Heart right ventricle (tissue), 16 donors: ENCODE data around the gene PLSCR1. TPM values are rescaled to one million over a fixed set of nuclear protein-coding genes. Genes with fewer than 3 reads are reported as not detected.

Source experiments
- ATAC-seq, 8 donors: fragments of 200-7000 bp; cut with Tn5 transposase; one replicate each; pipeline ENCODE4 v1.9.1; 2020; ENCODE audit warnings: mild to moderate bottlenecking in 8 of 8, moderate library complexity in 8 of 8, moderate number of reproducible peaks in 1 of 8
- DNase-seq, 2 donors: peaks; one replicate each; pipeline ENCODE4 v3.0.0-alpha.2; 2020
- H3K27ac ChIP-seq, 10 donors: fragments of 200-600 bp; sonication (generic) in 2 of 10; one replicate each; pipeline versions ENCODE4 v1.5.0 to v1.8.0; 2020 to 2022; ENCODE audit warnings: mild to moderate bottlenecking in 3 of 10
- H3K27me3 ChIP-seq, 7 donors: fragments of 200-600 bp; one replicate each; pipeline ENCODE4 v1.8.0; 2021 to 2022; ENCODE audit warnings: mild to moderate bottlenecking in 2 of 7
- H3K36me3 ChIP-seq, 9 donors: fragments of 200-600 bp; sonication (generic) in 1 of 9; one replicate each; pipeline versions ENCODE4 v1.5.0 to v1.8.0; 2020 to 2022; ENCODE audit warnings: mild to moderate bottlenecking in 2 of 9
- H3K4me1 ChIP-seq, 9 donors: fragments of 200-600 bp; sonication (generic) in 1 of 9; one replicate each; pipeline versions ENCODE4 v1.5.0 to v1.8.0; 2020 to 2022; ENCODE audit warnings: mild to moderate bottlenecking in 4 of 9
- H3K4me3 ChIP-seq, 10 donors: fragments of 200-600 bp; sonication (generic) in 2 of 10; one replicate each; pipeline versions ENCODE4 v1.5.0 to v1.8.0; 2020 to 2022; ENCODE audit warnings: mild to moderate bottlenecking in 7 of 10, moderate library complexity in 2 of 10
- H3K9me3 ChIP-seq, 11 donors: fragments of 200-600 bp in 10 of 11; sonication (generic) in 2 of 11; one replicate each; pipeline versions ENCODE4 v1.5.0 to v1.8.0; 2013 to 2022; ENCODE audit warnings: mild to moderate bottlenecking in 2 of 11, control low read depth in 1 of 11, moderate library complexity in 1 of 11
- WGBS, 2 donors: extraction: QIAGEN DNeasy Blood & Tissue Kit; methylation state at CpG; one replicate each; pipeline ENCODE4 v1.1.7; 2013; ENCODE audit warnings: inconsistent platforms in 1 of 2; 5-methylcytosine and 5-hydroxymethylcytosine counted together
- intact Hi-C, 10 donors: fragments of 100-400 bp; cut with DNase I; formaldehyde crosslinking; loops; one replicate each; pipeline versions ENCODE4 v1.11.1 to v1.14.2; 2022
- polyA plus RNA-seq, 2 donors: library from polyadenylated mRNA; stranded (reverse); fragments of 200-250 nt; gene quantifications; one replicate each; pipeline ENCODE4 v1.2.3, GENCODE V29; 2013
- total RNA-seq, 10 donors: library from RNA; stranded (reverse); fragmentation: NEBNext Ultra II Directional in 3 of 10; extraction: Animal tissue kit (Norgen Biotek cat#: 25700) in 3 of 10; gene quantifications; one replicate each; pipeline versions ENCODE4 v1.2.1 to v1.2.4, GENCODE V29; 2021 to 2023
- TF ChIP-seq, protein P1 (sequence below), 9 donors: fragments of 200-600 bp; sonication (generic) in 2 of 9; IDR thresholded peaks; one replicate each; pipeline versions ENCODE4 v1.5.0 to v1.8.0; 2021 to 2022; ENCODE audit warnings: antibody characterized with exemption in 9 of 9, mild to moderate bottlenecking in 5 of 9, moderate library complexity in 1 of 9
- donor health status: Arrhythmogenic right ventricular cardiomyopathy.
- donor health status: ischemic (EF 13 %, LVEDD 7.1; RV severe dilation, severe dysfunction).
- donor health status: healthy with polysubstance abuse.
- donor health status: DM: no; HTN: yes; CAD: no.
- donor health status: DM: no; HTN: no; CAD: no.
- donor health status: ischemic (EF 25% LVEDD 6.9; RV normal size, moderate dysfunction).
- donor health status: ischemic (EF 25% LVEDD 5.7; RV mildly dilated, moderate dysfunction).
- donor health status: healthy.
- donor health status: DM: yes; HTN: yes; CAD: no.
- donor health status: Ischemic cardiomyopathy.
- donor health status: ischemic (EF 35%, LVEDD 5.7; RV mildly dilated, moderate dysfunction).
- donor health status: nonischemic (EF 11% LVEDD 7.7; RV severe dilation, severe dysfunction).
- donor health status: DM: yes; HTN: yes; CAD: no.
- donor health status: PGD.
- donor health status: ischemic (EF 29% LVEDD 5.4; RV normal size, mild dysfunction).
- donor health status: nonischemic (EF 23%, LVEDD 6.1; RV moderate dilation, normal function).

Gene PLSCR1
- total and polyA plus RNA-seq, 12 donors = 11.7 to 72.6 (median 20.9) TPM

DNA sequence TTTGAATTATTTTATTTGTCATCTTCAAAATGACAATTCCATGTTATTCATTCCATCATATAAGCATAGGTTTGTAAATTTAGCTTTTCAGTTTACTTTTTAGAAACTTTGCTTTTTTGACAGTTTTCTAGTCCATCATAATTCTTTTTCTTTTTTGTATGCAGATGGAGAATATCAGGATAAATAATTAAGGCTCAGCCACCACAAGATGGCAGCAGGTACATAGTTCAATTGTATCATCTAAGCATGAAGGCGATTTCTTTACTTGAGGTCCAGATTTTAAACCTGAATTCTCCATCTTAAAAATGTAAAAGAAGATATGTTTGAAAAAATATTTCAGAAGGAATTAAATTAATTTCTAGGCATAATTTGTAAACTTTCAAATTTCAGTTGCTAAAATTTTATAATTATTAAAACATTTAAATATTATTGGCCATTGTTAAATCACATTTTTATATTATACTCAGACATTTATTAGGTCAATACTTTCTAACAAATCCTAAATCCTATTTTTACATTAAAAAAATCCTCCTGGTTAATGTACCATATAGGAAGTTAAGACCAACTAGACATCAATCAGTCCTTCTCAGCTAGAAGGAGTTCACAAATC, 45.6 kb upstream of the PLSCR1 start:
- DNase-seq = peak in 1 of 2 donors; percentile 16
- ATAC-seq = no peak
- Histone ChIP-seq H3K27me3 (no peaks in the 10 kb centered on the region), H3K36me3 (no peaks in the 10 kb centered on the region), H3K27ac (no peak overlapping the region), H3K4me1 (no peaks in the 10 kb centered on the region), H3K4me3 (no peak overlapping the region), H3K9me3 (no peaks in the 10 kb centered on the region)
- intact Hi-C loops = loop anchor here in 3 of 10 donors (5.0 to 10.0 kb wide), 2 partner anchors 52 to 525 kb away; no protein-coding TSS in a partner anchor
- WGBS, 2 donors = 4 to 10% methylated on average over 1 of the region's 1 CpG
- TF ChIP-seq, protein P1, sequence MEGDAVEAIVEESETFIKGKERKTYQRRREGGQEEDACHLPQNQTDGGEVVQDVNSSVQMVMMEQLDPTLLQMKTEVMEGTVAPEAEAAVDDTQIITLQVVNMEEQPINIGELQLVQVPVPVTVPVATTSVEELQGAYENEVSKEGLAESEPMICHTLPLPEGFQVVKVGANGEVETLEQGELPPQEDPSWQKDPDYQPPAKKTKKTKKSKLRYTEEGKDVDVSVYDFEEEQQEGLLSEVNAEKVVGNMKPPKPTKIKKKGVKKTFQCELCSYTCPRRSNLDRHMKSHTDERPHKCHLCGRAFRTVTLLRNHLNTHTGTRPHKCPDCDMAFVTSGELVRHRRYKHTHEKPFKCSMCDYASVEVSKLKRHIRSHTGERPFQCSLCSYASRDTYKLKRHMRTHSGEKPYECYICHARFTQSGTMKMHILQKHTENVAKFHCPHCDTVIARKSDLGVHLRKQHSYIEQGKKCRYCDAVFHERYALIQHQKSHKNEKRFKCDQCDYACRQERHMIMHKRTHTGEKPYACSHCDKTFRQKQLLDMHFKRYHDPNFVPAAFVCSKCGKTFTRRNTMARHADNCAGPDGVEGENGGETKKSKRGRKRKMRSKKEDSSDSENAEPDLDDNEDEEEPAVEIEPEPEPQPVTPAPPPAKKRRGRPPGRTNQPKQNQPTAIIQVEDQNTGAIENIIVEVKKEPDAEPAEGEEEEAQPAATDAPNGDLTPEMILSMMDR (IDR thresholded peaks at IDR 0.05) = peak in 7 of 9 donors; percentile 52 to 69 (median 57)

DNA sequence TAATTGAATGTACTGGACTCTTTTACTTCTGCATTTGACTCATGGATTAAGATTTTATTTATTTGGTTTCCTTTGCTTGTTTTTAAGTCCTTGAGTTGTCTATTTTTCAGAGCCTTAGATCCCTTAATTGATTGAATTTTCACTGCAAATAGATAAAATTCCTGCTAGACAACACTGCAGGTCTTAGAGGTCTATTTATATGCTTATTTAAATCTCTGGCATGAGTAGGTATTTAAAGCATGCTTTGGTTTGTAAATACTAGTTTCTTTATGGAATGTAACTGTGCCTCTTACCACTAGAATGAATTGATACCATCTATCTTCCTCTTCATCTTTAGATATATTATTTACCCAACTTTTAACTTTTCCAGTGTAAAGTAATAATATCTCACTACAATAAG, 40.7 kb upstream of the PLSCR1 start:
- Histone ChIP-seq H3K36me3 (no peaks in the 10 kb centered on the region), H3K27me3 (no peaks in the 10 kb centered on the region), H3K4me1 (no peaks in the 10 kb centered on the region), H3K4me3 (no peak overlapping the region), H3K27ac (no peak overlapping the region), H3K9me3 (peaks cover 0 to 15% (median 10%) of the 10 kb centered on the region in 11 donors)
- intact Hi-C loops = loop anchor here in 1 of 10 donors (10.0 kb wide), 1 partner anchor 520 kb away; no protein-coding TSS in a partner anchor
- TF ChIP-seq, protein P1 (IDR thresholded peaks at IDR 0.05) = no peak
- no peak for ATAC-seq
- DNase-seq = no peak

GRCh38 chr3:146581951-146582467, 37.6 kb upstream of the PLSCR1 start:
- Histone ChIP-seq H3K4me3 (no peak overlapping the region), H3K27ac (no peak overlapping the region), H3K27me3 (no peaks in the 10 kb centered on the region), H3K9me3 (peaks cover 0 to 15% (median 10%) of the 10 kb centered on the region in 11 donors), H3K4me1 (no peaks in the 10 kb centered on the region), H3K36me3 (no peaks in the 10 kb centered on the region)
- intact Hi-C loops = loop anchor here in 1 of 10 donors (10.0 kb wide), 1 partner anchor 517 kb away; no protein-coding TSS in a partner anchor
- no peak for DNase-seq
- TF ChIP-seq, protein P1 (IDR thresholded peaks at IDR 0.05) = no peak
- no peak for ATAC-seq

GRCh38 chr3:146581080-146581601, 36.7 kb upstream of the PLSCR1 start:
- H3K36me3 ChIP-seq = no peaks in the 10 kb centered on the region
- peaks cover 0 to 15% (median 10%) of the 10 kb centered on the region in 11 donors for H3K9me3 ChIP-seq
- ATAC-seq (no peak), DNase-seq (no peak)
- intact Hi-C loops = loop anchor here in 1 of 10 donors (10.0 kb wide), 1 partner anchor 516 kb away; no protein-coding TSS in a partner anchor
- no peaks in the 10 kb centered on the region for H3K27me3 ChIP-seq
- TF ChIP-seq, protein P1 (IDR thresholded peaks at IDR 0.05) = no peak
- no peak overlapping the region for H3K27ac ChIP-seq
- WGBS, 2 donors = 31 to 41% methylated on average over 1 of the region's 1 CpG
- no peaks in the 10 kb centered on the region for H3K4me1 ChIP-seq
- H3K4me3 ChIP-seq = no peak overlapping the region
